ENCODE measurements around the gene SLC17A1.

DNA sequence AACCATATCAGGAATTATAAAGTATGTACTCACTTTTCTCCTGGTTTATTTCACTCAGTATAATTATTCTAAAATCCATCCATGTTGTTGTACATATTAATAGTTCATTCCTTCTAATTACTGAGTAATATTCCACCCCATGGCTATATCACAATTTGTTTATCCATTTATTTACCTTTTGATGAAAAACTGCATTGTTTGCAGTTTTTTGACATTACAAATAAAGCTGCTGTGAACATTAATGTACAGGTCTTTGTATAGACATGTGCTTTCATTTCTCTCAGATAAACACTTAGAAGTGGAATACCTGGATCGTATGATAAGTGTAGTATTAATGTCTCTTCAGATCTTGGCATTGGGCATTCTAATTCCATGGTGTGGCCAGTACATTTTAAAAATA, 38.0 kb upstream of the SLC17A1 start:
- no peak for TF ChIP-seq EZH2phosphoT487 (IDR thresholded peaks at IDR 0.05; ENCODE audit: low read depth)
- TF ChIP-seq, protein P1, sequence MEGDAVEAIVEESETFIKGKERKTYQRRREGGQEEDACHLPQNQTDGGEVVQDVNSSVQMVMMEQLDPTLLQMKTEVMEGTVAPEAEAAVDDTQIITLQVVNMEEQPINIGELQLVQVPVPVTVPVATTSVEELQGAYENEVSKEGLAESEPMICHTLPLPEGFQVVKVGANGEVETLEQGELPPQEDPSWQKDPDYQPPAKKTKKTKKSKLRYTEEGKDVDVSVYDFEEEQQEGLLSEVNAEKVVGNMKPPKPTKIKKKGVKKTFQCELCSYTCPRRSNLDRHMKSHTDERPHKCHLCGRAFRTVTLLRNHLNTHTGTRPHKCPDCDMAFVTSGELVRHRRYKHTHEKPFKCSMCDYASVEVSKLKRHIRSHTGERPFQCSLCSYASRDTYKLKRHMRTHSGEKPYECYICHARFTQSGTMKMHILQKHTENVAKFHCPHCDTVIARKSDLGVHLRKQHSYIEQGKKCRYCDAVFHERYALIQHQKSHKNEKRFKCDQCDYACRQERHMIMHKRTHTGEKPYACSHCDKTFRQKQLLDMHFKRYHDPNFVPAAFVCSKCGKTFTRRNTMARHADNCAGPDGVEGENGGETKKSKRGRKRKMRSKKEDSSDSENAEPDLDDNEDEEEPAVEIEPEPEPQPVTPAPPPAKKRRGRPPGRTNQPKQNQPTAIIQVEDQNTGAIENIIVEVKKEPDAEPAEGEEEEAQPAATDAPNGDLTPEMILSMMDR (IDR thresholded peaks at IDR 0.05; ENCODE audit: low read depth, low read length): no peak
